HFF-Myc (cell line): ENCODE measurements around the gene UBQLN4.

Experiments used
- DNase-seq: peaks from one replicate; pipeline ENCODE4 v3.0.0-alpha.2; 2011; ENCODE audit warnings: low read depth; ENCODE audit errors: extremely low read depth
- H3K4me3 ChIP-seq: replicated peaks from 2 replicates; pipeline ENCODE4 v1.5.1; 2011; ENCODE audit warnings: low read depth, mild to moderate bottlenecking, control low read depth, low read length
- TF ChIP-seq, protein P1 (sequence below): IDR thresholded peaks from 2 replicates; pipeline ENCODE4 v1.5.1; 2012; ENCODE audit warnings: mild to moderate bottlenecking, low read depth, low read length, control low read depth; ENCODE audit errors: missing control alignments

UBQLN4 gene

DNA sequence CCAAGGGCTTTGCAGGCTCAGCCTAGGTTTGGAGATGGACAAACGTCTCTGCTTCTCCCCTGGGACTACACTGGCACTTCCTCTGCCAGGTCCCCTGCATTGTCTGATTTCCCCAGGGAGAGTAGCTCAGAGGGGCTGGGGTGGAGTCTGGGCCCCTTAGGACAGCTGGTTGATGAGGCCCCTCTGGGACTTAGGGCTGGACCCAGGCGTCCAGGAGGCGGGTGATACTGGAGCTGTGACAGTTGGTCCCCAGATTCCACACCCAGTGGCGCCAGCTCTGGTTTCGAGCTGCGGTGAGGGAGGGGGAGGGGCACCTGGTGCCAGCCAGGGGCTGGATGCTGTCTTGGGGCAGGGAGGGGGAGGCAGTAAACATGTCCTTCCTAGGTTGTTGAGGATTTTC is 36.1 kb upstream of the UBQLN4 start:
- TF ChIP-seq, protein P1, sequence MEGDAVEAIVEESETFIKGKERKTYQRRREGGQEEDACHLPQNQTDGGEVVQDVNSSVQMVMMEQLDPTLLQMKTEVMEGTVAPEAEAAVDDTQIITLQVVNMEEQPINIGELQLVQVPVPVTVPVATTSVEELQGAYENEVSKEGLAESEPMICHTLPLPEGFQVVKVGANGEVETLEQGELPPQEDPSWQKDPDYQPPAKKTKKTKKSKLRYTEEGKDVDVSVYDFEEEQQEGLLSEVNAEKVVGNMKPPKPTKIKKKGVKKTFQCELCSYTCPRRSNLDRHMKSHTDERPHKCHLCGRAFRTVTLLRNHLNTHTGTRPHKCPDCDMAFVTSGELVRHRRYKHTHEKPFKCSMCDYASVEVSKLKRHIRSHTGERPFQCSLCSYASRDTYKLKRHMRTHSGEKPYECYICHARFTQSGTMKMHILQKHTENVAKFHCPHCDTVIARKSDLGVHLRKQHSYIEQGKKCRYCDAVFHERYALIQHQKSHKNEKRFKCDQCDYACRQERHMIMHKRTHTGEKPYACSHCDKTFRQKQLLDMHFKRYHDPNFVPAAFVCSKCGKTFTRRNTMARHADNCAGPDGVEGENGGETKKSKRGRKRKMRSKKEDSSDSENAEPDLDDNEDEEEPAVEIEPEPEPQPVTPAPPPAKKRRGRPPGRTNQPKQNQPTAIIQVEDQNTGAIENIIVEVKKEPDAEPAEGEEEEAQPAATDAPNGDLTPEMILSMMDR, result no peak
- no peak overlapping the region for H3K4me3 ChIP-seq
- no peak for DNase-seq

DNA sequence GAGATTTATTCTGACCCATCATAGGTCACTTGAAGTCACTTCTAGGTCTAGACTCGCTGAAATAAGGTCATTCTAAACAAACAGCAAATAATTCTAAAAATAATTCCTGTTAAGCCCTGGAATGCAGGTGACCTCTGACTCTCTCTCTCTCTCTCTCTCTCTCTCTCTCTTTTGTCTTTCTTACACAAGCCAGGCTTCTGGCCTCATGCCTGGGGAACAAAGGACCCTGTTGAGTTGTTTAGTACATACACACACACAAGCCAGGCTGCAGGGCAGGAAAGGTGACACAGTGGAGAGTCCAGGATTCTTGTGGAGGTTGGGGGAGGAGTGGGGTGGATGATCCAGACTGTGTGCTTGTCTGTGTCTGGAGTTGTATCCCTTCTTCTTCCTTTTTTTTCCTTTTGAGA is 32.7 kb upstream of the UBQLN4 start:
- no peak for DNase-seq
- TF ChIP-seq, protein P1, result no peak
- H3K4me3 ChIP-seq, result no peak overlapping the region

DNA sequence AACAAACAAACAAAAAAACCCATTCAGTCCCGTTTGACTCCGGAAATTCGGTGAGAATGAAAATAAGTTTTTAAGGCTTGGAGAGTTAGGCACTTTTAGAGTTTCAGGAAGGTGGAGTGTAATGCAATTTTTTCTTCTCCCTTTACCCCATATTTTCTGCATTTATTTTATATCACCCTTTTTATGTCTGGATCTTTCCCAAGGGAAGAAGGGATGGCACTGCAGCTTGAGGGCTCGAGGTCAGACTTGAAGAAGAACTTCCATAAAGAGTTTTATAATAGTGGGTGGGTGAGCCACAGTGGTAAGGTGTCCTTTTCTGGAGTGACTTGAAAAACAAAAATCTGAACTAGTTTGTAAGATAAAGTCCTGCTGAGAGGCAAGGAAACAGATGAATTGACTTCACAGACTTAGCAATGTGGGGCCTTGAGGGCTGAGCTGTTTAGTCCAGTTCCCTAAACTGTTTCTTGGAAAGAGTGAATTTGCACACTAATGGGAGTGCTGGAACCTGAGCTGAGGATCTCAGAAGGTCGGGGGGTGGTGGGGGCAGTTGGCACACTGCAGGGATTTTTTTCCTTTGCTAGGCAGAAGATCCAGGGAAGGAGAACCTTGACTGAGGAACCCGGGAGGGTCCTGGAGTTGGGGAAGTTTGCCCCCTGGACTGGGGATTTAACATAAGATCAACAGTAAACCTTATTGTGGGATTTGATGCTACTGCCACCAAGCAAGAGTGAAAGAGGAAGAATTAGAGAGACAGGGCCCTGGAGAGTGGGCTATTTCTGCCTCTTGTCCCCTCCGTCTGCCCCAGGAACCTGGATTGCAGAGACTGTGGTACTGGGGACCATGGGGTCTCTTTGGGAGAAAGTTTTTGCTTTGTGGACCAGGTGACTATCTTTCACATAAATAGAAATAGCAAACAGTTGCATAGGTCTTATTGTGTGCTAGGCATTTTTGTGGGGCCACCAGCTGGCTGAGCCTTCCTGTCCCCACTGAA is 30.5 kb upstream of the UBQLN4 start:
- DNase-seq, result no peak
- TF ChIP-seq, protein P1, result no peak
- peak overlapping the region; percentile 97 for H3K4me3 ChIP-seq

DNA sequence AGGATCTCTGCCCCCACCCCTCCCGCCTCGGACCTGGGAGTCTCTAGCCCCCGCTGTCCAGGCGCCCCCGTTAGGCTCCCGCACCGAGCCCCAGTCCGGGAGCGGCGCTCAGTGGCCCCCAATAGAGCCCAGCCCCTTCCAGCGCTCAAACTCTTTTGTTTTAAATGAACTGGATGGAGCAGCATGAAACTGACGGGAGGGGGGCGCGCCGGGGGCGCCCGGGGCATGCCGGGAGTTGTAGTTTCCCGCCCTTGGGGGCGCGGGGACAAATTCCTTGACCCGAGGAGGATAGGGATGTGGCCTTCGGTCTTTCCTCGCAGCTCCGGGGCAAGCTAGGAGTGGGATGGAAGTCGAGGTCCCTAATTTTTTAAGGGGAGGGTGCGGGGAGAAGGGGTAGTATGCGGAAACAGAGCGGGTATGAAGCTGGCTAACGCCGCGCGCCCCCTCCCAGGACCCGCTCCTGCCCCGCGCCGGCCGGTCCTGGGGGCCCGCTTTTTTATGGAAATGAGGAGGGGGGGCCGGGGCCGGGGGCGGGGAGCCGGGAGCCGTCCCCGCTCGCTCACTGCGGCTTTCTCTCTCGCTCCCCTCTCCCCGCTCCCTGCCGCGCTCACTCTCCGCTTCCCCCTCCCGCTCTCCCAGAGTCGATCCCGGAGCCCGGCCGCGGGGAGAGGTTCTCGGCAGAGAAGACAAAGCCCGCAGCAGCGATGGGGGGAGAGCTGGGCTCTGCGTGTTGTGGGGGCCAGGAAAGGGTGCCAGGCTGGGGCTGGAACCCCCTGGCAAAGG is 28.9 kb upstream of the UBQLN4 start, which contains the start of gene MEX3A:
TSS of gene MEX3A (minus strand) at position 157 of the 783 bp plus-strand sequence. CDS start 467 bp downstream, outside the sequence.
- TF ChIP-seq, protein P1, result no peak
- peak within 1 kb of the TSS; percentile 97 for H3K4me3 ChIP-seq
- DNase-seq, result no peak

DNA sequence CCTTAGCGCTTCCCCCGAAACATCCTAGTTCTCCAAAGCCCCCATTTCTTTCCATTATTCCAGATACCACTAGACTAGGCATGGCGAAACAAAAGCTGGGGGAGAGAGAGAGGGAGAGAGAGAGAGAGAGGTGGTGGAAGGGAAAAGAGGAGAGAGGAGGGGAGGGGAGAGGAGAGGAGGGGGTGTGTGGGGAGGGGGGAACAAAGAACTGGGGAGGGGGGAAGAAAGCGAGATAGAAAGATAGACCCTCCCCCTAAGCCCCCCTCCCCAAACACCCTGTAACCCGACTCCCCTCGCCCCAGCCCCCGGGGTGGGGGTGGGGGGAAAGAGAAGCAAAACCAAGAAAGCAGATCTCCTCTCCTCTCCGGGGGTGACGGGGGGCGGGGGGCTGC is 28.3 kb upstream of the UBQLN4 start:
- TF ChIP-seq, protein P1, result no peak
- DNase-seq, result no peak
- H3K4me3 ChIP-seq, result peak overlapping the region; percentile 97

DNA sequence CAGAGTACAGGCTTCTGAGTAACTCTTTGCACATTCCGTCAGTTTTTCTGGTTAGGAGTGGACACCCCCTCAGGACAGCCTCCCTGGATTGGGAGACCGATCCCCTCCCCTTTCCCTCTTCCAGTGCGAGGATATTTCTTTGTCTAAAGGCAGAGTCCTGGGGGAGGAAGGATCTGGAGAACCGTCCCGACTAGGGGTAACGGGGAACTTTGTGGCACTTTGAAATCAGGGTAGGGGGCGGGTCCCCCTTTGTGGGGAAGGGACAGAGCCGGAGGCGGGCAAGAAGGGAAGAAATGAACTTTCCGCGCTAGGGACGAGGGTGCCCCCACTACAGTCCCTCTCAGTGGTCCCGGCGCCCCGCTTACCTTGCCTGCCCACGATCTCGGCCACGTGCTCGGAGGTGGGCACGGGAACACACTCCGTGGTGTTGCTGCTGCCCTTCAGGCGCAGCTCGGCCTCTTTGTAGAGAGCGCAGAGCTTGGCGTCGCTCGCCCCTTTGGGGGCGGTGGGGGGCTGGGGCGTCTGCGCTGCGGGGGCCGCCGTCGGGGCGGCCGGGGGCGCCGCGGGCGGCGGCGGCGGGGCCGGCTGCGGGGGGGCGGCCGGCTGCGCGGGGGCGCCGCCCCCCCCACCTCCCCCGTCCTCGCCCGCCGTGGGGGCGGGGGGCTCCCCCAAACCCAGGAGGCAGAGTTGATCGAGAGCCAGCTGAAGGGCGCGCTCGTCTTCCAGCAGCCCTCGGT is 27.8 kb upstream of the UBQLN4 start:
- H3K4me3 ChIP-seq, result peak overlapping the region; percentile 97
- TF ChIP-seq, protein P1, result no peak
- DNase-seq, result no peak
